HUES48 (cell line): ENCODE results near the gene CCDC146.
"Not testable (repeated sequence)": the region's sequence is repeated elsewhere in the genome, so short reads cannot be mapped to it uniquely, and the experiment has no call there.

Source experiments
- H3K27ac ChIP-seq: one replicate; pipeline ENCODE4 v1.7.0; 2013; ENCODE audit warnings: low read depth, low read length, inconsistent platforms
- H3K27me3 ChIP-seq: 2 replicates; pipeline ENCODE4 v1.6.1; 2013; ENCODE audit warnings: mild to moderate bottlenecking, low read length; ENCODE audit not compliant: control insufficient read depth, insufficient read depth
- H3K36me3 ChIP-seq: 2 replicates; pipeline ENCODE4 v1.6.1; 2013; ENCODE audit warnings: low read length; ENCODE audit not compliant: control insufficient read depth, insufficient read depth
- H3K4me1 ChIP-seq: 2 replicates; pipeline ENCODE4 v1.6.1; 2013; ENCODE audit warnings: mild to moderate bottlenecking, low read length; ENCODE audit not compliant: control insufficient read depth, insufficient read depth
- H3K4me3 ChIP-seq: 2 replicates; pipeline ENCODE4 v1.5.1; 2013; ENCODE audit warnings: mild to moderate bottlenecking, low read depth, low read length
- H3K9ac ChIP-seq: 2 replicates; pipeline ENCODE4 v1.6.1; 2013; ENCODE audit warnings: mild to moderate bottlenecking, low read depth, low read length, moderate library complexity
- H3K9me3 ChIP-seq: 2 replicates; pipeline ENCODE4 v1.6.1; 2013; ENCODE audit warnings: low read length; ENCODE audit not compliant: control insufficient read depth, insufficient read depth

CCDC146 gene

GRCh38 chr7:77102671-77103070, 19.7 kb upstream of the CCDC146 start:
- H3K4me3 ChIP-seq, H3K9me3 ChIP-seq, H3K9ac ChIP-seq, H3K36me3 ChIP-seq, H3K4me1 ChIP-seq, H3K27ac ChIP-seq, H3K27me3 ChIP-seq: not testable (repeated sequence)

DNA sequence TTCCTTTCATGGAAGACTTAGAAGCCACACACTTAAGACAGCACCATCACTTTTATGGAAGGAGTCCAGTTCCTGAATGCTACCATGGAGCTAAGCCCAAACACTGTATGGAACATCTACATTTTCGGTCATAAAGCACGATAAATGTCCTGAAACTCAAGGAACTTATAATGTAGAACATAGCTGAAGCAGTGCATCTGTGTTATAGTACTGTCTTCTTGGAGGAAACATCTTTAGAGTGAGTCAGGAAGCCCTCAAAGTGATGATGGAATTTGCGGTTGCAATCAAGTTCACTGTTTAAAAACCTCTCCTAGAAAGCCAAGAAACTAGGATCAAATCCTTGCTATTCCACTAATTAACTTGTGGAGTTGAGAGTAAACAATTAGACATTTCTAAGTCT, 16.5 kb upstream of the CCDC146 start:
- not testable (repeated sequence) for H3K9ac ChIP-seq, H3K4me3 ChIP-seq, H3K27me3 ChIP-seq, H3K9me3 ChIP-seq, H3K36me3 ChIP-seq, H3K27ac ChIP-seq, H3K4me1 ChIP-seq

- H3K27ac ChIP-seq, H3K27me3 ChIP-seq, H3K4me3 ChIP-seq, H3K36me3 ChIP-seq, H3K9me3 ChIP-seq, H3K4me1 ChIP-seq, H3K9ac ChIP-seq: not testable (repeated sequence)
Observed at GRCh38 chr7:77107659-77108058, 14.8 kb upstream of the CCDC146 start.

DNA sequence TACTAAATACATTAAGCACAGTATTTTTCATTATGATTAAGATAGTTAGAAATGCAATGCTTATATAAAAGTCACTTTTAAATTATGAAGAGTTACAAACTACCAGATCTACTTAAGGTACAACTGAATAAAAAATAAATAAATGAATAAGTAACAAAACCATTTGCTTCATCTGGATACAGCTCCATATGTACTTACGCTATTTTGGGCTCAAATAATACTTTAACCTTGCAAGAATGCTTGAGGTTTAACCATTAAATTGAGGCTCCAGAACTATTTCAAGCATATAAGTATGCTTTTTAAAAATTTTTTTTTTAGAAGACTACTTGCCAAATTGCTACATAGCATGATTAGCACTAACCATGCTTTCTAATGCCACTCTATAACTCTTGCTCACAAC, 14.1 kb upstream of the CCDC146 start:
- not testable (repeated sequence) for H3K27ac ChIP-seq, H3K27me3 ChIP-seq, H3K4me3 ChIP-seq, H3K4me1 ChIP-seq, H3K36me3 ChIP-seq, H3K9ac ChIP-seq, H3K9me3 ChIP-seq

DNA sequence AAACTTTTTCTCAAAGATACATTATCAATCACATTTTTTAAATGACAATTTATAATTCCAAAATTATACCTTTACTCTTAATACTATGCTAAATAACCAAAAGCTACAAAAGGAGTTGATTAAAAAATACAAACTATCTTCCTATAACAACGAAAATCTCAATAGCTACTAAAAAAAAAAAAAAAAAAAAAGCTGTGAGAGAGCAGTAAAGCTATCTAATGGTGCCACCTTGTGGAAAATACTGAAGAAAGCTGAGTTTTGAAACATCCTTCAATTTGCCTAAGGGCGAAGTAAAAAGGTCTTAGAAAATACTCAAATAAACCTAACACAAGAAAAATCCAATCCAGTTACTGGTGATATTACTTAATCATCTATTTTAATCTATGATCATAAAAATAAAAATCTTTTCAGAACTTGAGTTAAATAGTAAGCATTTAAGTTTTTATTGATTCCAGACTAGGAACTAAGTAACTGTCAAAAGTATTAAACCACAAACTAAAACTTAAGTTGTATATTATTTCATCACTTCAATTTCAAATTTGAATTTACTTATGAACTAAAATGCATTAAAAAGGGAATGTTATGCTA, 9.6 kb upstream of the CCDC146 start:
- H3K9ac ChIP-seq, H3K4me3 ChIP-seq, H3K4me1 ChIP-seq, H3K9me3 ChIP-seq, H3K27ac ChIP-seq, H3K27me3 ChIP-seq, H3K36me3 ChIP-seq: not testable (repeated sequence)

DNA sequence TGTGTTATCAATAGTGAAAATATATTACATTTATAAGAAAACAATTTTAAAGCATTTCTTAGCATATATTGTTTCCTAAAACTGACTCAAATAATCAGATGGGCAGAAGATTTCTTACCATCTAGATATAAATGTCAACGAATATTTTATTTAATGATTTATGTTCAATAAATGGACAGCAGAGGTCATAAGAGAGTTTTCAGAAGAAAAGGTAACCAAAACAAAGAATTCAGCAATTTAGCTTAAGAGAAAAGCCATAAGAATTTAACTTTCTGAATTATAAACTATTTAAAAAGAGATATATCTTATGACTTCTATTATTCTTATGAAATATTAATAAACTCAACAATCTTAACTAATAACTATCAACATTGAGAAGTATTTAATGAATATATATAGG, 3.1 kb downstream of the CCDC146 start:
- not testable (repeated sequence) for H3K9ac ChIP-seq, H3K4me3 ChIP-seq, H3K27ac ChIP-seq, H3K27me3 ChIP-seq, H3K4me1 ChIP-seq, H3K36me3 ChIP-seq, H3K9me3 ChIP-seq

DNA sequence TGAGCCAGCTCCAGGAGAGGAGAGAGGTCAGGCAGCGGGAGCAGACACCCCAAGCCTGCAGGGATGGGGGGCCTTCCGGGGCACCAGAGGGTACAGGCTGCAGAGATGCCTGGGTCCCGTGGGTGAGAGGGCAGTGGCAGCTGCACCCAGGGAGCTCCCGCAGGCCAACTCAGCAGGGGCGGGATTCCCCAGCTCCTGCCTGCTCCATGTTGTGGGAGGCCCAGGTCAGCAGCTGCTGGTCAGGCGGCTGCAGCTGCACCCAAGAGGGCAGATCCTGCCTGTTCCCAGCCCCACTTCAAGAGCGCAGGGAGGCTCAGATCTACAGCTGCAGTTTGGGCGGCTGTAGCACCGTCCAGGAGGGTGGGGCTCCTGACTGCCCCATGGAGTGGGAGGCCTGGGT, 4.6 kb downstream of the CCDC146 start:
- not testable (repeated sequence) for H3K9ac ChIP-seq, H3K9me3 ChIP-seq, H3K4me1 ChIP-seq, H3K27ac ChIP-seq, H3K27me3 ChIP-seq, H3K36me3 ChIP-seq, H3K4me3 ChIP-seq

GRCh38 chr7:77128582-77129410, 6.4 kb downstream of the CCDC146 start:
- H3K4me3 ChIP-seq, H3K9me3 ChIP-seq, H3K36me3 ChIP-seq, H3K9ac ChIP-seq, H3K27ac ChIP-seq, H3K27me3 ChIP-seq, H3K4me1 ChIP-seq: not testable (repeated sequence)

GRCh38 chr7:77131781-77132180, 9.4 kb downstream of the CCDC146 start:
- H3K9me3 ChIP-seq, H3K36me3 ChIP-seq, H3K27ac ChIP-seq, H3K9ac ChIP-seq, H3K4me3 ChIP-seq, H3K27me3 ChIP-seq, H3K4me1 ChIP-seq: not testable (repeated sequence)

DNA sequence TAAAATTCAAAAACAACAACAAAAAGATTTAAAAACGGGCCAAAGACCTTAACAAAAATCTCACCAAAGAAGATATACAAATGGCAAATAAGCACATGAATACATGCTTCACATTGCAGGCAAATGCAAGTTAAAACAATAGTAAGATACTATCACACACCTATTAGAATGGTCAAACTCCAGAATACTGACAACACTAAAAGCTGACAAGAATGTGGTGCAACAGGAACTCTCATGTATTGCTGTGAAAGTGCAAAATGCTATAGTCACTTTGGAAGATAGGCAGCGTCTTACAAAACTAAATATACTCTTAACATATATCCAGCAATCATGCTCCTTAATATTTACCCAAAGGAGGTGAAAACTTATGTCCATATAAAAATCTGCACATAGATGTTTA, 16.3 kb downstream of the CCDC146 start:
- H3K9ac ChIP-seq, H3K4me3 ChIP-seq, H3K4me1 ChIP-seq, H3K9me3 ChIP-seq, H3K27me3 ChIP-seq, H3K36me3 ChIP-seq, H3K27ac ChIP-seq: not testable (repeated sequence)

DNA sequence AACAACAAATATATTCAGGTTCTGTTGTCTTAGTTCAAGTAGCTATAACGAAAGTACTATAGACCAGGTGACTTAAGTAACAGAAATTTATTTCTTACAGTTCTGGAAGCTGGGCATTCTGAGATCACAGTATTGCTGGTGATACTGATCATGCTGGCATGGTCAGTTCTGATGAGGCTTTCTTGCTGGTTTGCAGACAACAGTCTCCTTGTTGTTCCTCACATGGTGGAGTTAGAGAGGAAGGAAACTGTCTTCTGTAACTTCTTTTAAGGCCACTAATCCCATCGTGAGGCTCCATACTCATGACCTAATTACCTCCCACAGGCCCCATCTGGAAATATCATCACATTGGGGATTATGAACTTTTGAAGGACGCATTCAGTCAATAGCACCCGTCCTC, 17.9 kb downstream of the CCDC146 start:
- H3K27ac ChIP-seq, H3K4me3 ChIP-seq, H3K27me3 ChIP-seq, H3K9me3 ChIP-seq, H3K36me3 ChIP-seq, H3K4me1 ChIP-seq, H3K9ac ChIP-seq: not testable (repeated sequence)
